Measurements from ENCODE around the gene PSMB11.

PSMB11 gene

DNA sequence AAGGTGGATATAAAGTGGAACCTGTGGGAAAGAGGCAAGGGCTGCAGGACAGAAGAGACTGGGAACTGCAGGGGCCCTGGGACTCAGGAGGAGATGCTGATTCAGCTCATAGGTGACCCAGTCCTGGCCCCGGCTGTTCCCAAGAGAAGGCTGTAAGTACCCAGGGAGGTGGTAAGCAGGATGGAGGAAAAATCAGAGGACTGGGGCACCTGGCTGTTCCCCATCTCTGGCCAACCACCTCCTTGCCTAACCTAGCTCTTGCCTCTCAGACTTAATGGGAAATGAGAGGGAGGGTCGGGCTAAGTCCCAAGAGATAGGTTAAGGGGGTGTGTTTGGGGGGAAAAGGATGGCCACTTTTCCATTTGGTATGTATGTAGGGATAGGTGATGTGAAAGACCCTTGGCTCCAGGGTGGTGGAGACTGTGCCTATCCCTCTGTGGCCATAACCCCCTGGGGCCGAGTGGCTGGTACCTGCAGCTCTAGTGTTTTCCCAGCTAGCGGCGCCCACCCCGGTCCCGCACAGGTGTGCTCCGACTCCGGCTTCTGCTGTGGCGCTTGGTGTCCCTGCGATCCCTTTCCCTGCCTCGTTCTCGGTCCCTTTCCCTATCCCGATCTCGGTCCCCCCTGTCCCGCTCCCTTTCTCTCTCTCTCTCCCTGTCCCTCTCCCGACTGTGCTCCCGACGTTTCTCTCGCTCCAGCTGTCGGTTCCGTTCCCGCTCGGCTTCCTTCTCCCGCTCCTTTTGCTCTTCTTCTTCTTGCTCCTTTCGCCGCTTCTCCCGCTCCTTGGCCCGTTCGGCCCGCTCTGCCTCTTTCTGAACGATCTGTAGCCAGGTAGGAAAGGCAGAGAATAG lies 16.9 kb downstream of the PSMB11 start:
- no peak for DNase-seq (ENCODE audit: low spot score)

DNA sequence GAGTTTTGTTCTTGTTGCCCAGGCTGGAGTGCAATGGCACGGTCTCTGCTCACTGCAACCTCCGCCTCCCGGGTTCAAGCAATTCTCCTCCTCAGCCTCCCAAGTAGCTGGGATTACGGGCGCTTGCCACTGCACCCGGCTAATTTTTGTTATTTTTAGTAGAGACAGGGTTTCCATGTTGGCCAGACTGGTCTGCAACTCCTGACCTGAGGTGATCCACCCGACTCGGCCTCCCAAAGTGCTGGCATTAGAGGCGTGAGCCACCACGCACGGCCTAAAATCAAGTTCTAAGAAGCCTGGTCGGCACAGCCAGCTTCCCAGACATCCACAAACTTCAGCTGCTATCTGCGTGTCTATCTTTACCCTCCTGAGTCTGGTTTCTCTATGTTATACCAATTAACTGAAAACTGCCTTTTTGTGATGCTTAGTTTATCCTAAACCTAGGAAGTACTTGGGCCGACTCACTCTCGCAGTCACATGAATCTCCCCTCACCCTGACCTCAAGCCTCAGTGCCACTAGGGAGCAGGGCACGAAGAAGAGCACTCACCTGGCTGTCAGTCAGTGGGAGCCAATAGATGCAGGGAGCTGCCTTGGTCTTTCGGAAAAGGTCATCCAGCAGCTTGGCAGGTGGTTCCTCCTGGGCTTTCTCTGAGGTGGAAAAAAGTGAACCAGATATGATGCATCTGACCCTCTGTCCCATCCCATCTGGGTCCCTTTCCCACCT lies 18.7 kb downstream of the PSMB11 start:
- no peak for DNase-seq (ENCODE audit: low spot score)

DNA sequence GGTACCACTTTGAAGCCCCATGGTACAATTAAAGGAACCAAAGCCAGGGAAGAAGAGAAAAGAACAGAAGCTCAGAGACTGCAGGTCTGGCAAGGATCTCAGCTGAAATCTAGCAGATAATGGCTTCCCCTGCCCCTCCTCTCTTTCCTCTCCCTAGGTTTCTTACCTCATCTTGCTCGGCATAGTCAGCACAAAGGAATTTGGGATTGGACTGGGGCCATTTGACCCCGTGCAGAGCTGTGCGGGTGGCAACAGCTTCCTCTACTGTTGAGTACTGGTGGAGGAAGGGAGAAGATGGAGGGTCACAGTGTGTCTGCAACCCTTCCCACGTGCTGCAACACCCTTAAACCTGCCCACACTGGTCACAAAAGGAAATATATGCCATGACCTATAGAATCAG lies 20.0 kb downstream of the PSMB11 start:
- no peak for DNase-seq (ENCODE audit: low spot score)

DNA sequence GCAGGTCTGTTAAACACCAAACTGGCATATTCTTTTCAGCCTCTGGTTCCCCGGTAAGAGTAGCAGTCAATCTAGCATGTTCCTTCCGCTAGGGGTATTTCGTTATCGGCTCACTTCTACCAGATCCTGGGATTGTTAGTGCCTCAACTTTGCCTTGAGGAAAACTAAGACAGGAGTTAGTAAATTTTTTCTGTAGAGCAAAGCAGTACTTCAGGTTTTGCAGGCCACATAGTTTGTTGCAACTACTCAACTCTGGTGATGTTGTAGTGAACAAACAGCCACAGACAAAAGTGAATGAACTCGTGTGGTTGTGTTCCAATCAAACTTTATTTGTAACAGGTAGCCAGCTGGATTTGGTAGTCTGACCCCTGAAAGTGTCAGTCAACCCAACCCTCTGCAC lies 21.6 kb downstream of the PSMB11 start:
- DNase-seq (ENCODE audit: low spot score) = no peak

DNA sequence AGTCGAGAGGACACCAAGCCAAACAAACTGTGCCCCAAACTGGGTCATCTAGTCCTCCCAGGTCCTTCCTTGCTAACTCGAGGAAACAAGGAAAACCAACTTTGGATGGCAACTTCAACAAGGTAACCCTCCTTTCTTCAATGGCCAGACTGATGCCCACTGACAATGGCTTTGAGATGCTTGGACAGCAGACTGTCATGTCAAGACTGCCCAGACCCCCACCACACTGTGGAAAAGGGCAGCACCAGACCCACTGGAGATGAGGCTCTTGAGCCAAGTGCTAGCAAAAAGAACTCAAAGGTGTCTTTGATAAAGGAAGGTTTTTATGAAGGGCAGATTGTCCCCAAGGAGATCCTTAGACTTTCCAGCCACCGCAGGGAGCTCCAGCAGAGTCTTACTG lies 24.4 kb downstream of the PSMB11 start:
- DNase-seq (ENCODE audit: low spot score) = no peak

DNA sequence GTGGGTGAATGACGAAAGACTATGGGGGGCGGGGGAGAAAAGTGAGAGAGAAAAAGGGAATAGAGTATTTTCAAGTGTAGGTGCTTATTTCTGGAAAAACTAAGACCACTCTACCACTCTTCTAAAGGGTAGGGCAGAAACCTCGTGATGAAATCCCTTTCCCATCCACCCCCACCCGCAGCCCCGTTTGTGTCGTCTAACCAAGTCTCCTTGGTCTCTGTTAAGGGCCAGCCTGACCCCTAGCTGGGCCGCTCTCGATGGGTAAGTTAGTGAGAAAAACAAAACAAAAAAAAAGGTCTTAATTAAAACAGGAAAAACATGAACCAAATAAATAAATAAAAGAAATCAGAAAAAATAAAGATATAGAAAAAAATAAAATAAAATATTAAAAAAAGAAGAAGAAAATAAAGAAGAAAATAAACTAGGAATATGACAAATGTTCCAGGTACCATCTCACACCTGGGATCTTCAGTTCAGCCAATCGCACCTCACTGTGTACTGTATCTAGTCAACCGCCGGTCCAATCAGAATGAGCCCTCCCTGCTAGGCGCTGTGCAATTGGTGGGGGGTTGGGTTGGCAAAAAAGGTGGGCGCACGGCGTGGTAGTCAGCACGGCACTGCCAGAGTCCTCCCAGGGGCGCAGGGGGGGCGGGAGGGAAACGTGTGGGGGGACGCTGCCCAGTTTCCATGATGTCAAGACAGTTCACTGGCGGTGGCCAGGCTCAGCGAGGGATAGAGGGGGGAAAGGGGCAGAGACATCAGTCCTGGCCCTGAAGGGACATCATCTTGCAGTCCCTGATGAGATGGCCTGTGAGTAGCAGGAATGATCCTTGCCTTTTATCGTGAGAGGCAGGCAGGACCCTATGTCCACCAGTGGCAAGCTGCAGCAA lies 25.1 kb downstream of the PSMB11 start:
- no peak for DNase-seq (ENCODE audit: low spot score)

DNA sequence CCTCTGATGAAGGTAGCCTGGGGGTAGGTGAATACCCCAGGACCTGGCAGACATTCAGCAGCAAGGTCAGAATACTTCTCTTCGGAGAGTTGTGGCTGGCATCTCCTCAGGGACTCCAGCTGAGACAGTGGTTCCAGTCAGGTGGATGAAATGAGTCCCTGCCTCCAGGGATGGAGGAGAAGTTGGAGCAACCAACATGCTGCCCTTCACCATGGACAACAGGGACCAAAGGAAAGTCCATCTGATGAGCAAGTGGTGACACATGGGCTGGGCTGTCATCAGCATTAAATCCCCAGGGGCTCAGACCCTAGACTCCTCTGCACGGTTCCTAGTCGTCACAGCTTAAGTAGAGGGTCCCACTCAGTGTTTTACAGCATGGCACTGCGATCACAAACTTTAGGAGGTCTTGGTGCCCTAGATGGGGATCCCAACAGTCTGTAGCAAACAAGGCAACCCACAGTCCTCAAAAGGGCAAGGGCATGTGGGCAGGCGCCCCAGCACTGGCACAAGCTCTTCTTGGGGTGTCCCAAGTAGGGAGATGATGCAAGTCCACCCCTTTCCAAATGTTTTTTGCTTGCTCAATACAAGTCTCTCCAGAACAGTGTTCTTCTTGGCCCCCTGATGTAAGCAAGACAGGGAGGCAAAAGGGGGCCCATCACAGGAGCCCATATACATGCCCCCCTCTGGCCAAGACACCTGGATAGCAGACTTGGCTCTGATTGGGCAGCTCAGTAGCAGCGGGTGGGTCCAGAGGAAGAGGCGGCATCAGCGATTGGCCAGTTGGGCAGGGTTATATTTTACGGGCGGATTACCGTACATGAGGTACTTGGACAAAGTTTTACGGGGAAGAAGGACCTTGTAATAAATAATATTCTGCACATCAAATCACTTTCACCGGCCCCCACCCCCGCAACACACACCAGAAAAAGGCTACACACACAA lies 26.1 kb downstream of the PSMB11 start:
- no peak for DNase-seq (ENCODE audit: low spot score)

DNA sequence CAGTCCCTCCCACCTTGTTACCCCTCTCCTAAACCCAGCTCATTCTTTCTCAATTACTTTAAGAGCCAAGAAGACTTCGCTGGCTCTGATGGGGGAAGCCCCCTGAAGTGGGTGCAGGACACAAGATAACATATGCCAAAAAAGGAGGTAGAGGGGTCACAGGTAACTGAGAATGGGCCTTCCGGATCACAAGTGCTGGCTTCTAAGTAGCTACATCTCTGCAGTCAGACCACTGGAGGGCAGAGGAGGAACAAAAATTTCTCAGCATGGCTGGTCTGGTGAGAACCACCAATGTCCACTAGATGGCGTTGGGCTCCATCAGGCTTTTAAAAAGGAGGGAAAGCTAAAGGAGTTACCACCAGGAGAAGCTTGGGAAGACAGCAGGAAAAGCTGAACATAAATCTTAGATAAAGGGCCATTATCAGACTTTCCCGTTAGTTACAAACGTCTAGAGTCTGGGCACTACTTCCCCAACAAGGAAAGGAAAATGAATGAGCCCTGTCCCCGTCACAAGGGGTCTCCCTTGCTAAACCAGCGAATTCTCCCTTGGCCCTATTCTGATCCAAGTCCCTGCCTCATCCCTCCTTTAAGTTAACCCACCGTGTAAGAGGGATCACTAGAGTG lies 26.9 kb downstream of the PSMB11 start:
- peak; percentile 94 for DNase-seq (ENCODE audit: low spot score)

DNA sequence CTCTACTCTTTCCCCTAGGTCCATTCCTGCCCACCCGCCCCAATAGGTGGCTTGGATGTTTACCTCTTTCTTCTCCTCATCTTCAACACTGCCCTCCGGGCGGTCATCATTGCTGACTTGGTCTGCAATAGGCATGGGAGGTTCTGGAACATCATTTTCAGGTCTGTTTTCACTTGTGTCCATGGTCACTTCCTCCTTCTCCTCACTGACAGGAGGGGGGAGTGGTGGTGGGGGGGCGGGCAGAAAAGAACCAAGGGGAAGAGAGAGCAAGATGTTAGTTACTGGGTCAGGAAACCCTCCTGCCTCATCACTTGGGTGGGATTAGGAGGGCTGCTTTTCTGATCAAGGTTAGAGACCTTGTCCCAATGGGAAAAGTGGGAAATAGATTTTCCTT lies 27.4 kb downstream of the PSMB11 start:
- DNase-seq (ENCODE audit: low spot score) = no peak

DNA sequence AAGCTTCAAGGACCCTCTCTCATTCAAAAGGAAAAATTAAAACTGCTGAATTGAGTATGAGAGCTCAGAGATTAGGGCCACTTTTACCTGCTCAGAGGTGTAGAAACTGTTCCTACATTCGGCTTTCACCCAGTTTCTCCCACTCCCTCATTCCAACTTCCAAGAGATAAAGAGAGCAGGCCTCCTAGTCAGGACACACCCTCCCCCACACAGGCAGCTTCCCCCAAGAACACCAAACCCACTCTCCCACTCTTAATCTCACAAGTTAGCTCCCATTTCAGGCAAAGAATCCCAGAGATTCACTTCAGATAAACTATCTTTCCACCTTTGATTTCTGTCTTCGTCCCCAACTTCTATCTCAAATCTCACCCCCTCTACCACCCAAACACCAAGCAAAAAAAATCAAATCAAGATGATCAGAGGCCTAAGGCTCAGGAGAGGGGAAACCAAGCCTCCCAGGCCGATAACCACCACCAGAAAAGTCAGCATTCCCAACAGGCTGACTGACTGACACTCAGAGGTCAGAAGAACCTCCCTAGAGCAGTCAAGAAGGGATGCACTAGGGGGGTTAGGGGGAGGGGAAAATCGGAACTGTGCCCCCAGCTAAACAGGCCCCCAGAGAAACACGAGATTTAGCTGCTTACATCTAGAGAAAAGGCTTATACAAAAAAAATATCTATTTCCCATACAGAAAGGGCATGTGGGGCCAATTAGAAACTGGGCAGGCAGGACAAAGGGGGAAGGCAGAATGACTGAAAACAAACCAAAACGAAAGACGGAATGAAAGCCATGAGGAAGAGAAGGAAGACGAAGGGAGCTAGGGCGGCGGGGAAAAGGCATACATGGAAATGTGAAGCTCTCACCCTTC lies 28.5 kb downstream of the PSMB11 start:
- no peak for DNase-seq (ENCODE audit: low spot score)

DNA sequence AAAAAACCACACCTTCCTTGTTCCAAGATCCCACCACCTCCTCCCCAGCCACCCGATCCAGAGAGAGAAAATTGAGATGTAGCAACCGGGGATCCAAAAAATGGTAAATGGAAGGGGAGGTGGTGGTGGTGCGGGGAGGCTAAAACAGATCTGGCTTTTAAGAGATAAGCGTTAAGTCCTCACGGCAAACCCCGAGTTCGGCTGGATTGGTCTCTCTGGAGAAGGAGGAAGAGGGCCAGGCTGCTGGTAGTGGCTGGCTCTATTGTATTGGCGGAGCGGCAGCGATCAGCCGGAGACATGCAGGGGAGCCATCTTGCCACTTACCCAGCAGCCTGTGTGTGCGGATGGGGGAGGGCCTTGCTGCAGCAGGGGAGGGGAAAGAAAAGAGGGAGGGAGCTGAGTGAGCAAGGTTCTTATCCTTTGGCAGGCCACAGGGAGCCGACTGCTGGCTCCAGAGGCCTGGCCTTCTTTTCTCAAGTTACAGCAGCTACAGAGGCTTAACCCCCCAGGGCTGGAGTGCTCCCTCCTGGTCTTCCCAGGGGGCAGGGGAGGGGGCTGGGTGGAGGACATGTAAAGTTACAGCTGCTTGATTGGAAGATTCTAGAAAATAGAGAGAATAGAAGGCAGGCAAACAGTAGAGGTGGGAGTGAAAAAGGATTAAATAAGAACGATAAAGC lies 29.4 kb downstream of the PSMB11 start:
- DNase-seq (ENCODE audit: low spot score) = peak; percentile 96

DNA sequence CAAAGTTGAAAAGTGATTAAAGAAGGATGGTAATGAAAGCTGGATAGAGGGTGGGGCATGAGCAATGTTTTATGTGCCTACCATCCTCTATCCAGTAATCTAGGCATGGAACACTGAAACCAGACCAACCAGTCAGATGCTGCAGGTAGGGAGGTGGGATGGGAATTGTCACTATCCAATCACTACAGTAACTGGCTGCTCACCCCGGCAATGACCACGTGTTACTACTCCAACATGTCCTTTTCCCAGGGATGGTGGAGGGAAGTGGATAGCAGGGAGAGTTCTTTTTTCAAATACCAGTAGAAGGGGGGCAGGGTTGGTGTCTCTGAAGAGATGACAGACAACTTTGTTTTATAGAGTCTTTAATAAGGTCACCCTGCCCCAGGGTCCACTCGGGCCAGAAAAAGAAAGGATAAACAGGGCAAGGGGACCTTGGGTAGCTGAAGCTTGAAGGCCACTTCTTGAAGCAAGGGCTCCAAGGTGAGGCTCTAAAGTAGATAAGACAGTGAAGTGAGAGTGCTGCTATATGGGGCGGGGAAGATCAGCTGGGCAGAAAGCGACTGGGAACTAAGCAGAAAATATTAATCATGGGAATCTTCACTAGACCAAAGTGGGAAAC lies 30.0 kb downstream of the PSMB11 start:
- no peak for DNase-seq (ENCODE audit: low spot score)

DNA sequence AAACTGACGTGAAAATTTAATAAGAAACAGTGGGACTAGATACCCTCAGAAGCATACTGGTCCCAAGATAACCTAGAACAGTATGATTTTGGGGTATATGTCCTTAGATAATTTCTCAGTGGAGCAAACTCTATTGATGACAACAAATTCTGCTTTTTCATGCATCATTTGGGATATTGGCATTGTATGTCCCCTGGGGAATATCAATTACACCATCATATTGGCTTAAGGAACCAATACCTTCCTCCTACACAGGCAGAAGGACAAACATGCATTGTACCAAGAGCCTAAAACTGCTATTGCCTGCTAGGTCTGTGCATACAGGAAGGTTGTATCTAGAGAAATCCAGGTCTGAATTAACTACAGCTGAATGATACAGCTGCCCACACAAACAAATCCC lies 32.9 kb downstream of the PSMB11 start:
- no peak for DNase-seq (ENCODE audit: low spot score)

DNA sequence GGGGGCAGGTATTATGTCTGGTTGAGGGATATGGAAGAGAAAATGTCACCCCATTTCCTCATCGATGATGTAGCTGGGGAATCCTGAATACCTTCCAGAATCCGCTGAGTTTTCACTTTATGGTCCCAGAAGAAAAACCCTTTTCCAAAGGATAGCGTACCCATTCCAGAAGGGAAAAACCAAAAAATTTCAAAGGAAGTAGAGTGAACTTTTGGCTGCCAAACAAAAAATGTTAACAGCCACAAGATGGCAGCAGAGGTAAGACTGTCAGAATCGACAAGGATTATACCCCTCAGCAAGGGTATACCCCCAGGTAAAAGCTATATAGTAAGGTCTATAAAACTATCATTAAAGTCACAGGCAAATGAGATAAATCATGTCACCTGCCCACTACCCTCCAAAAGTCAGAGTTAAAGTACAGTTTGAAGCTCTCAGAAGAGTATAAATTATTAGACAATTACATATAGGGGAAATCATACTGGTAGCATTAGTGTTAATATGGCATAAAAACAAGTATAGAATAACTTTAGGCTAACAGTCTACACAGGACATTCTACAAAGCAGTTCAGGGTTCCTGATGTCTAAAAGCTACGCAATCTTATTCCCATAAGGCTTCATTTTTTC lies 34.9 kb downstream of the PSMB11 start:
- no peak for DNase-seq (ENCODE audit: low spot score)

DNA sequence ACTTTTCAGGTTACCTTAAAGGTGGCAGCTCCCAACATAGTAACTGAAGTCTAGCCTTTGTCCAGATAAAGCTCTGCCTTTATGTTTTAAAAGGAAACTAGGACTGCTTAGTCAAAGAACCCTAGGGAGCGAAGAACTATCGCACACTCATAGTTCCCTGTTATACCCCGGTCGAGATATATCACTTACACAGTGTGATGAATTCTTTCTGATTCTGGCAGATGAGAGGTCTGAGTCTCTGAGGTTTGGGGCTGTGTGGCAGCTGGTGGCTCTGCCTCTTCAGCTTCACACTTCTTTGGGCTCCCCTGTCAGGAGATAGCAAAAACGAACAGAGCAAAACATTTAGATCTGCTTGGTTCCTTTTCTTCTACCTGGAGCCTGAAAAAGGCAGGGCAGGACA lies 36.0 kb downstream of the PSMB11 start:
- DNase-seq (ENCODE audit: low spot score) = no peak

DNA sequence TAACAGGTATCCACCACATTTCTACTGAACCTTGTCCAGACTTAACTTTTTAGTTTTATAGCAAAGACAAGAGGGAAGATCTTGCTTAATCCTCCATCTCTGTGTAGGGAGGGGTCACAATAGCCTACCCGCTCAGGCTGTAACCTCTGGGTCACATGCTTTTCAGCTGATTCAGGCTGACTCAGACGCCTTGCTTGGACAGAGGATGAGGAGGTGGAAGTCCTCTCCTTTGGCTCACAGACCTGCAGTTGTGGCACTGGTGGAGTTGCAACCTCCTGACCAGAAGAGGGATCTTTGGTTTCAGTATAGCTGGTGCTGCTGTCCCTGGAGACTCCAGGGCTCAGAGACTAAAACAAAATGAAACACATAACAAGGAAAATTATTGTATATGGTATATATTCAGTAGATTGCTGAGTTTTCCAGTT lies 36.7 kb downstream of the PSMB11 start:
- peak; percentile 55 for DNase-seq (ENCODE audit: low spot score)

DNA sequence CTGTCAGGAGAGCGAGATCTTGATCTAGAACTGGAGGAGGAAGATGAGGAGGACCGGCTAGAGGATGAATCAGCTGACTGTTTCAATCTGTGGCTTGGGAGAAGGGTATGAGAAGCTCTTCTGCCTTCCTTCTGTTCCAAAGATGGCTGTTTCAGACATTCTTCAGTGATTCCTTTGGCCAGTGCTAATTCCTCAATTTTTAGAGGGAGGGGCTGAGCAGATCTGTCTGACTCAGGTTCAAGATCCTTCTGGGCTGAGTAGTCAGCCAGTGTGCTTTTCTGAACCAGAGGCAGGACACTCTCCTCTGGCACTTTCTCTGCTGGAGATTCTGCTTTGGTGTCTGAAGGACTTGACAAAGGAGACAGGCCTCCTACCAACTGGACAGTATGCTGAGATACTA lies 37.7 kb downstream of the PSMB11 start:
- no peak for DNase-seq (ENCODE audit: low spot score)

DNA sequence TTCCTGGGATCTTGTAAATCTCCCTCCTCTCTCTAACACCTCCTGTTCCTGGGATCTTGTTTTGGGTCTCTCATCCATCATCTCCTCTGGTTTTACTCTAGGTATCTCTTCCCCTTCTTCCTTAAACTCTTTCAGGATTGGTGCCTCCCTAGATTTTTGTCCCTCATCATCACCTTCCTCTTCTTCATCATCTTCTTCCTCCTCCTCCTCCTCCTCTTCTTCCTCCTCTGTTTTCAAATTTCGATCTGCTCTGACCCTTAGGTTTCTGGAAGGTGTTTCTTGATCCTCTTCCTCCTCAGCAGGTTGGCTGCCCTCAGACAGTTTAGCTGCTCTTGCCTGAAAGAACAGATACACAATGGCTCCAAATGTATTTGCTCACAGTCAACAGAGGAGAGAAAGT lies 38.5 kb downstream of the PSMB11 start:
- no peak for DNase-seq (ENCODE audit: low spot score)

Data from Ammon's horn (tissue), 1 donor.